ENCODE results near the gene AK9.
"Not testable (repeated sequence)": the region's sequence is repeated elsewhere in the genome, so short reads cannot be mapped to it uniquely, and the experiment has no call there.

AK9 gene

GRCh38 chr6:109612268-109612667, 78.7 kb downstream of the AK9 start:
- no peak for DNase-seq

GRCh38 chr6:109611502-109611901, 79.5 kb downstream of the AK9 start:
- DNase-seq: no peak

- DNase-seq: no peak
Measured at GRCh38 chr6:109610590-109610989, 80.4 kb downstream of the AK9 start.

GRCh38 chr6:109609737-109610136, 81.3 kb downstream of the AK9 start:
- DNase-seq: no peak

GRCh38 chr6:109606359-109606758, 84.6 kb downstream of the AK9 start:
- DNase-seq: no peak

- no peak for DNase-seq
Measured at GRCh38 chr6:109595998-109596397, 95.0 kb downstream of the AK9 start.

GRCh38 chr6:109580519-109580918, 110.5 kb downstream of the AK9 start:
- no peak for DNase-seq

GRCh38 chr6:109579361-109579760, 111.6 kb downstream of the AK9 start:
- no peak for DNase-seq

- not testable (repeated sequence) for DNase-seq
Measured at GRCh38 chr6:109569901-109570300, 121.1 kb downstream of the AK9 start.

GRCh38 chr6:109561844-109562243, 129.2 kb downstream of the AK9 start:
- DNase-seq: no peak

- DNase-seq: no peak
Measured at GRCh38 chr6:109531446-109531845, 159.6 kb downstream of the AK9 start.

GRCh38 chr6:109527989-109528388, 163.0 kb downstream of the AK9 start:
- no peak for DNase-seq

GRCh38 chr6:109526905-109527628, 163.9 kb downstream of the AK9 start:
- peak; percentile 28 for DNase-seq

GRCh38 chr6:109524129-109524528, 166.9 kb downstream of the AK9 start:
- DNase-seq: no peak

GRCh38 chr6:109523478-109523877, 167.5 kb downstream of the AK9 start:
- DNase-seq: no peak

- no peak for DNase-seq
Measured at GRCh38 chr6:109521080-109521479, 169.9 kb downstream of the AK9 start.

- DNase-seq: not testable (repeated sequence)
Measured at GRCh38 chr6:109519647-109520046, 171.4 kb downstream of the AK9 start.

- DNase-seq: no peak
Measured at GRCh38 chr6:109516929-109517328, 174.1 kb downstream of the AK9 start.

- no peak for DNase-seq
Measured at GRCh38 chr6:109515781-109516409, 175.1 kb downstream of the AK9 start.

GRCh38 chr6:109514946-109515345, 176.1 kb downstream of the AK9 start:
- no peak for DNase-seq

- no peak for DNase-seq
Measured at GRCh38 chr6:109513571-109514071, 177.4 kb downstream of the AK9 start.

- DNase-seq: no peak
Measured at GRCh38 chr6:109512271-109512817, 178.7 kb downstream of the AK9 start.

GRCh38 chr6:109511832-109512231, 179.2 kb downstream of the AK9 start:
- DNase-seq: no peak

- no peak for DNase-seq
Measured at GRCh38 chr6:109510358-109510757, 180.6 kb downstream of the AK9 start.

Measured in right hindlimb (tissue), 1 donor.